AML-193 (cell line): ENCODE results near the gene TSHZ3.

Source experiments
- DNase-seq, 2 experiments: peaks; one replicate each; lab custom pipeline; 2025; lab: John Stamatoyannopoulos, UW

The TSHZ3 gene

GRCh38 chr19:31261019-31261602, 88.1 kb downstream of the TSHZ3 start:
- no peak for DNase-seq

GRCh38 chr19:31260171-31260933, 88.9 kb downstream of the TSHZ3 start:
- no peak for DNase-seq

GRCh38 chr19:31258211-31259052, 90.8 kb downstream of the TSHZ3 start:
- no peak for DNase-seq

GRCh38 chr19:31257426-31258130, 91.7 kb downstream of the TSHZ3 start:
- DNase-seq = no peak

GRCh38 chr19:31257025-31257424, 92.2 kb downstream of the TSHZ3 start:
- no peak for DNase-seq

GRCh38 chr19:31256593-31256960, 92.7 kb downstream of the TSHZ3 start:
- no peak for DNase-seq

GRCh38 chr19:31255831-31256592, 93.2 kb downstream of the TSHZ3 start:
- no peak for DNase-seq

GRCh38 chr19:31255174-31255799, 93.9 kb downstream of the TSHZ3 start:
- no peak for DNase-seq

- no peak for DNase-seq
Measured at GRCh38 chr19:31254611-31255010, 94.6 kb downstream of the TSHZ3 start.

- no peak for DNase-seq
Measured at GRCh38 chr19:31254180-31254551, 95.1 kb downstream of the TSHZ3 start.

GRCh38 chr19:31253526-31254179, 95.6 kb downstream of the TSHZ3 start:
- no peak for DNase-seq

- no peak for DNase-seq
Measured at GRCh38 chr19:31252441-31252840, 96.8 kb downstream of the TSHZ3 start.

GRCh38 chr19:31249217-31249616, 100.0 kb downstream of the TSHZ3 start:
- no peak for DNase-seq

- no peak for DNase-seq
Measured at GRCh38 chr19:31235806-31236205, 113.4 kb downstream of the TSHZ3 start.

- DNase-seq = no peak
Measured at GRCh38 chr19:31233295-31233800, 115.9 kb downstream of the TSHZ3 start.

- no peak for DNase-seq
Measured at GRCh38 chr19:31232871-31233270, 116.4 kb downstream of the TSHZ3 start.

GRCh38 chr19:31232180-31232579, 117.1 kb downstream of the TSHZ3 start:
- no peak for DNase-seq

- DNase-seq = no peak
Measured at GRCh38 chr19:31231237-31231636, 118.0 kb downstream of the TSHZ3 start.

- DNase-seq = no peak
Measured at GRCh38 chr19:31226151-31226935, 122.9 kb downstream of the TSHZ3 start.
